Psoas muscle (tissue), 8 donors: Measurements from ENCODE around the gene LRP1. TPM values are rescaled to one million over a fixed set of nuclear protein-coding genes. Genes with fewer than 3 reads are reported as not detected.
A peak's percentile ranks its signal among the peaks of the same experiment; 100 is the strongest.

Experiments
- ATAC-seq, 4 donors: fragments of 200-7000 bp; cut with Tn5 transposase; one replicate each; pipeline ENCODE4 v1.9.1; 2020; ENCODE audit warnings: moderate library complexity in 3 of 4, mild to moderate bottlenecking in 2 of 4
- DNase-seq, 2 donors: peaks; one replicate each; pipeline ENCODE4 v3.0.0-alpha.2; 2020
- H3K27ac ChIP-seq: fragments of 200-600 bp; one replicate; pipeline ENCODE4 v1.8.0; 2022
- H3K27me3 ChIP-seq, 3 donors: fragments of 200-600 bp in 1 of 3; one replicate each; pipeline versions ENCODE4 v1.6.1 to v1.8.0; 2013 to 2022; ENCODE audit warnings: low read length in 2 of 3, mild to moderate bottlenecking in 2 of 3, moderate library complexity in 1 of 3; ENCODE audit not compliant: insufficient read depth in 3 of 3
- H3K36me3 ChIP-seq, 2 donors: fragments of 200-600 bp in 1 of 2; one replicate each; pipeline versions ENCODE4 v1.6.1 to v1.8.0; 2013 to 2022; ENCODE audit warnings: low read depth in 1 of 2, mild to moderate bottlenecking in 1 of 2, moderate library complexity in 1 of 2; ENCODE audit not compliant: insufficient read depth in 1 of 2
- H3K4me1 ChIP-seq: fragments of 200-600 bp; one replicate; pipeline ENCODE4 v1.8.0; 2022
- H3K4me3 ChIP-seq: fragments of 200-600 bp; one replicate; pipeline ENCODE4 v1.8.0; 2022; ENCODE audit warnings: mild to moderate bottlenecking
- H3K9me3 ChIP-seq: fragments of 200-600 bp; one replicate; pipeline ENCODE4 v1.8.0; 2022
- WGBS, 3 donors: extraction: QIAGEN DNeasy Blood & Tissue Kit; methylation state at CpG; one replicate each; pipeline versions ENCODE4 v1.1.6 to v1.1.7; 2013; 5-methylcytosine and 5-hydroxymethylcytosine counted together
- intact Hi-C, 2 donors: fragments of 100-400 bp; cut with DNase I; formaldehyde crosslinking; loops; one replicate each; pipeline versions ENCODE4 v1.11.0 to v1.14.2; 2022
- long read RNA-seq, 2 donors: library from polyadenylated mRNA; unstranded; transcript quantifications; one replicate each; pipeline ENCODE4 v2.0.0, GENCODE V29; 2021
- polyA plus RNA-seq, 3 donors: library from polyadenylated mRNA; stranded (reverse); fragments of 200-250 nt; gene quantifications; one replicate each; pipeline ENCODE4 v1.2.3, GENCODE V29; 2013
- total RNA-seq, 4 donors: library from RNA; stranded (reverse); fragmentation: NEBNext Ultra II Directional in 2 of 4; extraction: Animal tissue kit (Norgen Biotek cat#: 25700) in 2 of 4; gene quantifications; one replicate each; pipeline versions ENCODE4 v1.2.1 to v1.2.4, GENCODE V29; 2021 to 2023
- TF ChIP-seq, protein P1 (sequence below): fragments of 200-600 bp; IDR thresholded peaks from one replicate; pipeline ENCODE4 v1.8.0; 2022; ENCODE audit warnings: antibody characterized with exemption
- donor health status: healthy with polysubstance abuse.
- donor health status: DM: no; HTN: no; CAD: no; lungs with moderate emphysema.
- donor health status: Bipolar disorder and iron deficiency.
- donor health status: healthy.
- donor health status: DM: yes; HTN: yes; CAD: no.
- donor health status: DM: no; HTN: no; CAD: no.
- donor health status: DM: no; HTN: no; CAD: no.
- donor health status: DM: yes; HTN: yes; CAD: no.

The LRP1 gene
- 10 to 100 TPM; 33.1 to 50.6 (median 35.1) TPM for total RNA-seq
- 10 to 100 TPM; 10.7 to 14.7 (median 14.5) TPM for polyA plus RNA-seq
- long read RNA-seq, donor 1, partial matches to known transcripts = 7 of 7 reads
- long read RNA-seq, donor 1, other reads (novel, unspliced or antisense) = 0 of 7 reads
- long read RNA-seq, donor 2, partial matches to known transcripts = 45 of 48 reads
- long read RNA-seq, donor 2, other reads (novel, unspliced or antisense) = 3 of 48 reads

DNA sequence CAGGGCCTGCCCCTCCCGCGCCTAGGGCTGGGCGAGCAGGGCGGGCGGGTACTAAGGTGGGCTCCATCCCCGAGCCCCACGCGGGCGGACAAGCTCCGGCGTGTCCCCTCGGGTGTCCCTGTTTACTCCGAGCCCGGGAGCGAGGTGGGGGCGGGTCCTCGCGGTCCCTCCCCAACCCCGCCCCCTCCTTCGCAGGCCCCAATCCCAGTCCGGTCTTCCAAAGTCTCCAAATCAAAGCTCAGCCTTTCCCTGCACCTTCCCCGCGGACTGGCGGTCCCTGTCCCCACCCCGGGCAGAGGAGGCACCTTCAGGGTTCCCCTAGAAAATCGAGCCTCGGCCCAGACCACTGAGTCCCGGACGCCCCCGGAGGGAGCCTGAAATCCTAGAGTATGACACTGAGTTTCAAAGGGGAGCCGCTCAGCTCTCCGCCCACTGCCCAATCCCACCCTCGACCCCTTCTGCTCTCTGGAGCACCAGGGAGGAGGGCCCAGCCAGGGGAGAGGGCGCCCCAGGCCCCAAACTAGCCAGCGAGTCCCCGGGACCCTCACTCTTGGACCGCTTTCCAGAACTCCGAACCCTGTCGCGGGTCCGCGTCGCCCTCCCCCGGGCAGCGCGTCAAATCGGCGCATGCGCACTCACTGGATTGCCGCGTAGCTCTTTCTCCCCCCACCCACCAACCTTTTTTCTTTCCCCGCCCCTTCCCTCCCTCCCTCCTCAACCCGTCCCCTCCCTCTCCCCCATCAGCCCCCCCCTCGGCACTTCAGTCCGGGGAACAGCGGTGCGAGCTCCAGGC lies at the start of gene LRP1:
Gene LRP1, plus strand, starts transcription at position 758 of the 793 bp plus-strand sequence. CDS start 482 bp downstream, outside the sequence.
- DNase-seq = peak; percentile 86 to 90

DNA sequence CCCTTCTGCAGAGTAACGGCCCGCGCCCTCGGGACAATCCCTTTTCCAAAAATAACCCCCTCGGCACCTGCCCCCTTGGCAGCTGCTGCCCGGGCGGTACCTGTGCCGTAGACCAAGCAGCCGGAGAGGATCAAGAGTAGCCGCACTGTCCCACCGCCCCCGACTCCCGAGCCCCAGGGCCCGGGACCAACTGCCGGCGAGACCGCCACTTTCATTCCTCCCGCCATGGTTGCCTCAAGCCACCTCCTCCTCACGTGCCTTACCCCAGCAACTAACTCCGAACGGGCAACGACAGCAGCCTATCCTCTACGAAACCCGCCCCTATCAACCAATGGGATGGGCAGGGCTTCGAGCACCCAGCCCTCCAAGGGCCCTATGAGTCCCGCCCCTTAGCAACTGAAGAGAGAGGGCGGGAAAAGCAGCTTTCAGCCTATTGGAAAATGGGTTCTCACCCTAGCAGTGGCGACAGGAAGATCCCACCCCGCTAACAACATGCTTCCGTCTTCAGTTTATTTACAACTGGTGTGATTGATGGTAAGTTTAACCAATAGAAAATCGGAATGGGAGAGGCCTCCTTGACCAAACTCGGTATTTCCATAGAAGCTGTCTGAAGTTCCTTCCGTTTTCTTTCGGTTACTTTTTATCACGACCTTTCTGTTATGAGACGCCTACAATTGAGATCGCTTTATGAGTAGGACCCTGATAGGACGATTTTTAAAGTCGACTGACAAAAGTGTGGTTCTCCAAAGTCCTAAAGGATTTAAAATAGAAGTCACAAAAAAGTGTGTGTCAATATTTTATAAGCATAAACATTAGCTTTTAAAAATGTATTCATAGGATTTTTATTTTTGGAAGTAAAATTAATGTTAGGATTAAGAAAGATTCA lies 49.5 kb upstream of the LRP1 start, which contains the start of gene NEMP1:
Gene NEMP1, minus strand, starts transcription at position 273 of the 886 bp plus-strand sequence. Its CDS starts 46 bp downstream, at position 227.
- TF ChIP-seq, protein P1, sequence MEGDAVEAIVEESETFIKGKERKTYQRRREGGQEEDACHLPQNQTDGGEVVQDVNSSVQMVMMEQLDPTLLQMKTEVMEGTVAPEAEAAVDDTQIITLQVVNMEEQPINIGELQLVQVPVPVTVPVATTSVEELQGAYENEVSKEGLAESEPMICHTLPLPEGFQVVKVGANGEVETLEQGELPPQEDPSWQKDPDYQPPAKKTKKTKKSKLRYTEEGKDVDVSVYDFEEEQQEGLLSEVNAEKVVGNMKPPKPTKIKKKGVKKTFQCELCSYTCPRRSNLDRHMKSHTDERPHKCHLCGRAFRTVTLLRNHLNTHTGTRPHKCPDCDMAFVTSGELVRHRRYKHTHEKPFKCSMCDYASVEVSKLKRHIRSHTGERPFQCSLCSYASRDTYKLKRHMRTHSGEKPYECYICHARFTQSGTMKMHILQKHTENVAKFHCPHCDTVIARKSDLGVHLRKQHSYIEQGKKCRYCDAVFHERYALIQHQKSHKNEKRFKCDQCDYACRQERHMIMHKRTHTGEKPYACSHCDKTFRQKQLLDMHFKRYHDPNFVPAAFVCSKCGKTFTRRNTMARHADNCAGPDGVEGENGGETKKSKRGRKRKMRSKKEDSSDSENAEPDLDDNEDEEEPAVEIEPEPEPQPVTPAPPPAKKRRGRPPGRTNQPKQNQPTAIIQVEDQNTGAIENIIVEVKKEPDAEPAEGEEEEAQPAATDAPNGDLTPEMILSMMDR = no peak
- ATAC-seq (peak; percentile 100), DNase-seq (peak; percentile 93 to 97)
- H3K4me3 ChIP-seq = peak within 1 kb of the TSS; percentile 96
- H3K9me3 ChIP-seq = no peaks in the 10 kb centered on the region
- H3K36me3 ChIP-seq = no peaks in the 10 kb centered on the region
- H3K27me3 ChIP-seq = no peaks in the 10 kb centered on the region
- 0% methylated on average over 37 to 39 of the region's 39 CpGs for WGBS, 3 donors
- H3K27ac ChIP-seq = peak within 1 kb of the TSS; percentile 84
- intact Hi-C loops = no loop called here
- H3K4me1 ChIP-seq = peaks cover 12% of the 10 kb centered on the region

More for the DNA sequence above, at the start of gene LRP1:
- Histone ChIP-seq H3K9me3 (no peaks in the 10 kb centered on the region), H3K4me3 (peak within 1 kb of the TSS; percentile 72), H3K36me3 (no peaks in the 10 kb centered on the region), H3K27ac (peak within 1 kb of the TSS; percentile 78), H3K27me3 (no peaks in the 10 kb centered on the region), H3K4me1 (peaks cover 16% of the 10 kb centered on the region)
- intact Hi-C loops = no loop called here
- 0% methylated on average over 47 to 57 of the region's 57 CpGs for WGBS, 3 donors
- TF ChIP-seq, protein P1 = no peak
- peak; percentile 72 to 82 (median 76) for ATAC-seq

DNA sequence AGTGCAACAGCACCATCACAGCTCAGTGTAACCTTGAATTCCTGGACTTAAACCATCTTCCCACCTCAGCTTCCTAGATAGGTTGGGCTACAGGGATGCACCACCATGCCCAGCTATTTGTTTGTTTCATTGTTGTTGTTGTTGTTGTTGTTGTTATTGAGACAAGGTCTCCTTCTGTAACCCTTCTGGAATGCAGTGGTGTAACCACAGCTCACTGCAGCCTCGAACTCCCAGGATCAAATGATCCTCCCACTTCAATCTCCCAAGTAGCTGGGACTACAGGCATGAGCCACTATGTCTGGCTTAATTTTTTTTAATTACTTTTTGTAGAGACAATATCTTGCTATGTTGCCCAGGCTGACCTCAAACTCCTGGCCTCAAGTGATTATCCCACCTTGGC lies 48.5 kb upstream of the LRP1 start:
- Histone ChIP-seq H3K27ac (peak overlapping the region; percentile 84), H3K27me3 (no peaks in the 10 kb centered on the region), H3K4me3 (no peak overlapping the region), H3K9me3 (no peaks in the 10 kb centered on the region), H3K4me1 (peaks cover 12% of the 10 kb centered on the region), H3K36me3 (no peaks in the 10 kb centered on the region)
- ATAC-seq (no peak), DNase-seq (no peak)
- 33 to 71% (median 58%) methylated on average over 1 of the region's 1 CpG for WGBS, 3 donors
- TF ChIP-seq, protein P1 = no peak
- intact Hi-C loops = no loop called here

DNA sequence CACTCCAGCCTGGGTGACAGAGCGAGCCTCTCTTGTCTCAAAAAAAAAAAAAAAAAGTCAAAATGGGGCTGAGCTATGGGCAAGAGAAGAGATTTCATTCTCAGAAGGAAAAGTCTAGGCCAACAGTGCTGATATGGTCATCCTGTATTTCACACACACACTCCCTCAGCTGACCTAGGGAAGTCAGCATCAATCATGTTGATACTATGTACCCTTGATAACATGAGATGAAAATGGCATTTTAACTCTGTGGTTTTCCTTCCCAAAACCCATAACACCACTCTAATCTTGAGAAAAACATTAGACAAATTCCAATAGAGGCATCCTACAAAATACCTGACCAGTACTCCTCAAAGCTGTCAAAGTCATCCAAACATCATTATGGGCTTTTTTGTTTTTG lies 47.4 kb upstream of the LRP1 start:
- TF ChIP-seq, protein P1 = no peak
- ATAC-seq (no peak), DNase-seq (no peak)
- intact Hi-C loops = no loop called here
- Histone ChIP-seq H3K4me3 (no peak overlapping the region), H3K4me1 (peaks cover 12% of the 10 kb centered on the region), H3K27me3 (no peaks in the 10 kb centered on the region), H3K36me3 (no peaks in the 10 kb centered on the region), H3K27ac (no peak overlapping the region), H3K9me3 (no peaks in the 10 kb centered on the region)
- WGBS, 3 donors = 97 to 100% (median 100%) methylated on average over 1 of the region's 1 CpG
